ENCODE results near the gene ERMN. TPM values are rescaled to one million over a fixed set of nuclear protein-coding genes. Genes with fewer than 3 reads are reported as not detected.

ERMN gene, protein sequence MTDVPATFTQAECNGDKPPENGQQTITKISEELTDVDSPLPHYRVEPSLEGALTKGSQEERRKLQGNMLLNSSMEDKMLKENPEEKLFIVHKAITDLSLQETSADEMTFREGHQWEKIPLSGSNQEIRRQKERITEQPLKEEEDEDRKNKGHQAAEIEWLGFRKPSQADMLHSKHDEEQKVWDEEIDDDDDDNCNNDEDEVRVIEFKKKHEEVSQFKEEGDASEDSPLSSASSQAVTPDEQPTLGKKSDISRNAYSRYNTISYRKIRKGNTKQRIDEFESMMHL
- not detected in 2 replicates for total RNA-seq

DNA sequence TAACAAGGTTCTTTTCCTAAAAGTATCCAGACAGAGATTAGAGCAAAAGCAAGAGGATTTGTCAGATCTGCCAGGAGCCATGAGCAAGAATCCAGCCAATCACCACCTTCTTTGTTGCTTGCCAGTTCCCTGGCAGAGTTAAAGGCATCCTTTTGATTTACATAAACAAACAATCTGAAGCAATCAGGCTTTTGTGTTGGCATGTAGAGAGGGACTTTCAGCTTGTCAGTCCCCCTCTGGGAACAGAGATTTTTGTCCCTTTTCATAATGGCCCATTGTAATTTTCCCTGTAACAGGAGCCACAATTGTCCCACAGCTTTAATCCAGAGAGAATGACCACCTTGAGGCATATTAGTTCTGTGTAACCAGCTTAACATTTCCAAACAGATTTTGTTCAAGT lies at the start of gene ERMN:
Gene ERMN (minus strand): TSS at position 39 of the 400 bp plus-strand sequence. CDS start 182 bp downstream, outside the sequence.

Other genes starting within 250 kb of the ERMN start
- 2.9 and 4.3 TPM in 2 replicates for gene GALNT5, start 68.1 kb downstream of the ERMN start, total RNA-seq
- not detected in 2 replicates for gene CYTIP, start 118.3 kb upstream of the ERMN start, total RNA-seq